ENCODE measurements around the gene USP13. TPM values are rescaled to one million over a fixed set of nuclear protein-coding genes. Genes with fewer than 3 reads are reported as not detected.

USP13 gene
- polyA plus RNA-seq, 3 donors = 0.31 to 1.6 (median 1.2) TPM

DNA sequence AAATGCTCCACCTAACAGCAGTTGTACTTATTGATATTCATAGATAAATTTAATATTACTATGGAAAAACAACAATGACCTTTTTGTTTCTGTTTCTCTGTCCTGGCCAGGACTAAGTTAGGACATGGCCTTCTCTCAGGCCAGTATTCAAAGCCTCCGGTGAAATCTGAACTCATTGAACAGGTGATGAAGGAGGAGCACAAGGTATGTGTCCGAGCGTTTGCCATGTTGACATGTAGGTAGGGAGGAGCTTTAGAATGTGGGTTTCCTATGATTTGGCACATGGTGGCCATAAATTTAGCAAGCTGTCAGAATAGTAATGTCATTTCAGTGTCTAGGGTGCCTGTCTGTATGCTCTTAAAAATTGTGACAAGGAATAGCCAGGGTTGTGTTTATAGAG lies 77.7 kb downstream of the USP13 start:
- Histone ChIP-seq H3K4me2 (replicated peaks; ENCODE audit: extremely low read depth, low read length, poor library complexity, severe bottlenecking) (no peak overlapping the region), H3K4me3 (replicated peaks in 1 of 3; ENCODE audit: low read depth in 2 of 3, low read length in 3 of 3) (no peak overlapping the region), H3K36me3 (replicated peaks in 1 of 2; ENCODE audit: control insufficient read depth in 1 of 2, insufficient read depth in 2 of 2, low read length in 2 of 2) (peaks cover 0 to 7% of the 10 kb centered on the region in 2 donors), H2AFZ (ENCODE audit: insufficient read depth, low read depth, low read length, poor library complexity, severe bottlenecking) (no peak overlapping the region), H3K4me1 (ENCODE audit: control insufficient read depth in 1 of 2, insufficient read depth in 2 of 2, low read length in 2 of 2) (peaks cover 8% of the 10 kb centered on the region in 2 donors), H4K20me1 (ENCODE audit: insufficient read depth, low read length) (no peaks in the 10 kb centered on the region), H3K27ac (ENCODE audit: low read depth in 1 of 2, low read length in 2 of 2) (no peak overlapping the region), H3K9ac (ENCODE audit: insufficient read depth, low read length, poor library complexity, severe bottlenecking) (no peak overlapping the region), H3K9me3 (replicated peaks in 1 of 2; ENCODE audit: control insufficient read depth in 1 of 2, insufficient read depth in 1 of 2, low read length in 2 of 2) (no peaks in the 10 kb centered on the region), H3K79me2 (ENCODE audit: insufficient read depth, low read length) (no peaks in the 10 kb centered on the region), H3K27me3 (ENCODE audit: control insufficient read depth in 2 of 2, insufficient read depth in 2 of 2, low read length in 2 of 2) (no peaks in the 10 kb centered on the region)
- Mint-ChIP-seq H3K4me1 (peaks cover 11% of the 10 kb centered on the region), H3K9me3 (peaks cover 0 to 2% (median 0%) of the 10 kb centered on the region in 7 donors), H3K27me3 (ENCODE audit: low read depth in 3 of 3) (no peaks in the 10 kb centered on the region), H3K36me3 (peaks cover 4 to 13% of the 10 kb centered on the region in 2 donors), H3K4me3 (no peak overlapping the region), H3K27ac (no peak overlapping the region)
- WGBS (ENCODE audit: insufficient coverage) = 100% methylated on average over 1 of the region's 3 CpGs
- intact Hi-C loops (cut with micrococcal nuclease) = no loop called here
- TF ChIP-seq, protein P1, sequence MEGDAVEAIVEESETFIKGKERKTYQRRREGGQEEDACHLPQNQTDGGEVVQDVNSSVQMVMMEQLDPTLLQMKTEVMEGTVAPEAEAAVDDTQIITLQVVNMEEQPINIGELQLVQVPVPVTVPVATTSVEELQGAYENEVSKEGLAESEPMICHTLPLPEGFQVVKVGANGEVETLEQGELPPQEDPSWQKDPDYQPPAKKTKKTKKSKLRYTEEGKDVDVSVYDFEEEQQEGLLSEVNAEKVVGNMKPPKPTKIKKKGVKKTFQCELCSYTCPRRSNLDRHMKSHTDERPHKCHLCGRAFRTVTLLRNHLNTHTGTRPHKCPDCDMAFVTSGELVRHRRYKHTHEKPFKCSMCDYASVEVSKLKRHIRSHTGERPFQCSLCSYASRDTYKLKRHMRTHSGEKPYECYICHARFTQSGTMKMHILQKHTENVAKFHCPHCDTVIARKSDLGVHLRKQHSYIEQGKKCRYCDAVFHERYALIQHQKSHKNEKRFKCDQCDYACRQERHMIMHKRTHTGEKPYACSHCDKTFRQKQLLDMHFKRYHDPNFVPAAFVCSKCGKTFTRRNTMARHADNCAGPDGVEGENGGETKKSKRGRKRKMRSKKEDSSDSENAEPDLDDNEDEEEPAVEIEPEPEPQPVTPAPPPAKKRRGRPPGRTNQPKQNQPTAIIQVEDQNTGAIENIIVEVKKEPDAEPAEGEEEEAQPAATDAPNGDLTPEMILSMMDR (IDR thresholded peaks at IDR 0.05) = no peak
- no peak for DNase-seq

DNA sequence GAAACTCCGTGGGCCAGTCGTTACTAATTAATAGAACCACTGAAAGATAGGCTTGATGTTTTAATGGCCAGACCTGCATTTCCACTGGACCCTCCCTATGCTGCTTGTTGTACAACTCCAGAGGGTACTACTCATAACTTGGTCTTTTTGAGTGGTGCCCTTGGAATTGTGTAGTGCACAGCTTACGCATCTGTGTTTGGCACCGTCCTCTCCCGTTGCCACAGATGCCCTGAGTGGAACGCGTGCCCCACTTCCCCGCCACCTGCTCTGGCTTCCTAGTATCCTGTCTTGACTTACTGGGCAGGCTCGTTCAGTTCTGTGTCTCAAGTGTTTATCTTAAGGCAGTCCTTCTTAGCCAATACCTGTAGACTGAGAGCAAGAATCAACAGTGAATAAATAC lies 78.7 kb downstream of the USP13 start:
- Mint-ChIP-seq H3K36me3 (peaks cover 4 to 13% of the 10 kb centered on the region in 2 donors), H3K4me1 (peaks cover 3% of the 10 kb centered on the region), H3K4me3 (no peak overlapping the region), H3K27me3 (ENCODE audit: low read depth in 3 of 3) (no peaks in the 10 kb centered on the region), H3K27ac (no peak overlapping the region), H3K9me3 (no peaks in the 10 kb centered on the region)
- WGBS (ENCODE audit: insufficient coverage) = 96% methylated on average over 7 of the region's 9 CpGs
- no peaks in the 10 kb centered on the region for H3K9me3 ChIP-seq (replicated peaks in 1 of 2; ENCODE audit: control insufficient read depth in 1 of 2, insufficient read depth in 1 of 2, low read length in 2 of 2)
- H3K36me3 ChIP-seq (replicated peaks in 1 of 2; ENCODE audit: control insufficient read depth in 1 of 2, insufficient read depth in 2 of 2, low read length in 2 of 2) = peaks cover 0 to 7% of the 10 kb centered on the region in 2 donors
- TF ChIP-seq, protein P1 (IDR thresholded peaks at IDR 0.05) = no peak
- no peak for DNase-seq
- H3K9ac ChIP-seq (ENCODE audit: insufficient read depth, low read length, poor library complexity, severe bottlenecking) = no peak overlapping the region
- no peak overlapping the region for H3K4me3 ChIP-seq (replicated peaks in 1 of 3; ENCODE audit: low read depth in 2 of 3, low read length in 3 of 3)
- intact Hi-C loops (cut with micrococcal nuclease) = no loop called here
- H3K27me3 ChIP-seq (ENCODE audit: control insufficient read depth in 2 of 2, insufficient read depth in 2 of 2, low read length in 2 of 2) = no peaks in the 10 kb centered on the region
- H3K79me2 ChIP-seq (ENCODE audit: insufficient read depth, low read length) = no peaks in the 10 kb centered on the region
- peaks cover under 1 to 1% of the 10 kb centered on the region in 2 donors for H3K4me1 ChIP-seq (ENCODE audit: control insufficient read depth in 1 of 2, insufficient read depth in 2 of 2, low read length in 2 of 2)
- H2AFZ ChIP-seq (ENCODE audit: insufficient read depth, low read depth, low read length, poor library complexity, severe bottlenecking) = no peak overlapping the region
- H3K4me2 ChIP-seq (replicated peaks; ENCODE audit: extremely low read depth, low read length, poor library complexity, severe bottlenecking) = no peak overlapping the region
- H3K27ac ChIP-seq (ENCODE audit: low read depth in 1 of 2, low read length in 2 of 2) = no peak overlapping the region
- no peaks in the 10 kb centered on the region for H4K20me1 ChIP-seq (ENCODE audit: insufficient read depth, low read length)
